PFSK-1 (cell line): ENCODE data around the gene ARHGEF12.

Experiments
- FOXP2 ChIP-seq: optimal IDR thresholded peaks from 2 replicates; pipeline ENCODE3; 2011; ENCODE audit warnings: borderline replicate concordance, control low read depth, inconsistent platforms; ENCODE audit not compliant: insufficient read depth; ENCODE audit errors: extremely low read length, extremely low read depth
- POLR2AphosphoS5 ChIP-seq: IDR thresholded peaks from 2 replicates; pipeline ENCODE4 v1.6.1; 2012; ENCODE audit warnings: low read depth, mild to moderate bottlenecking, control low read depth, low read length, moderate library complexity
- REST ChIP-seq, 2 experiments: IDR thresholded peaks; 2 replicates each; pipeline versions ENCODE4 v1.6.1 to v1.8.0; 2011 to 2012; ENCODE audit warnings: low read depth in 2 of 2, low read length in 2 of 2, control low read depth in 1 of 2, inconsistent platforms in 1 of 2, mild to moderate bottlenecking in 1 of 2, moderate library complexity in 1 of 2; ENCODE audit not compliant: insufficient read depth in 1 of 2
- SIN3A ChIP-seq: IDR thresholded peaks from 2 replicates; pipeline ENCODE4 v1.6.1; 2012; ENCODE audit warnings: mild to moderate bottlenecking, low read length, moderate library complexity, borderline replicate concordance; ENCODE audit not compliant: insufficient read depth
- TAF1 ChIP-seq: IDR thresholded peaks from 2 replicates; pipeline ENCODE4 v1.6.1; 2012; ENCODE audit warnings: low read length, control low read depth, borderline replicate concordance; ENCODE audit not compliant: insufficient read depth

Gene ARHGEF12

DNA sequence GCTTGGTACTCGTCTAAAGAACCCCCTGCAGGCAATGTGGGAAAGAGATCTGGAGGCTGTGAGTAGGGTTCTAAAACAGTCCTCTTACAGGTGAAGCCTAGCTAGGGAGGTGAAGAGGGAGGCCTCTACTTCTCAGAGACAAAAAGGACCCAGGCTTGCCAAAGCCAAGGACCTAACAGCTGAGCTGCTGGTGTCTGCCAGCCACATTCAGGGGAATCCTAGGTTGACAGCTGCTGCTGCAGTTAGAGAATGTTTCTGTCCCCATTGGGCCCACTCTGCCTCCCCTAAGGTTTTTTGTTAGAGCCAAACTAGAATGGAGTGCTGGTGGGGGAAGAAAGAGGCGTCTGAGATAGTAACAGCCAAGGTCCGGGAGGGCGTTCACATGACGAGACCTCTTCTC lies 37.8 kb upstream of the ARHGEF12 start:
- no peak for TF ChIP-seq FOXP2
- TF ChIP-seq REST (IDR thresholded peaks at IDR 0.05; ENCODE audit: insufficient read depth in 1 of 2, low read depth in 2 of 2, low read length in 2 of 2), result no peak
- no peak for TF ChIP-seq TAF1
- TF ChIP-seq SIN3A, result no peak
- TF ChIP-seq POLR2AphosphoS5, result no peak

DNA sequence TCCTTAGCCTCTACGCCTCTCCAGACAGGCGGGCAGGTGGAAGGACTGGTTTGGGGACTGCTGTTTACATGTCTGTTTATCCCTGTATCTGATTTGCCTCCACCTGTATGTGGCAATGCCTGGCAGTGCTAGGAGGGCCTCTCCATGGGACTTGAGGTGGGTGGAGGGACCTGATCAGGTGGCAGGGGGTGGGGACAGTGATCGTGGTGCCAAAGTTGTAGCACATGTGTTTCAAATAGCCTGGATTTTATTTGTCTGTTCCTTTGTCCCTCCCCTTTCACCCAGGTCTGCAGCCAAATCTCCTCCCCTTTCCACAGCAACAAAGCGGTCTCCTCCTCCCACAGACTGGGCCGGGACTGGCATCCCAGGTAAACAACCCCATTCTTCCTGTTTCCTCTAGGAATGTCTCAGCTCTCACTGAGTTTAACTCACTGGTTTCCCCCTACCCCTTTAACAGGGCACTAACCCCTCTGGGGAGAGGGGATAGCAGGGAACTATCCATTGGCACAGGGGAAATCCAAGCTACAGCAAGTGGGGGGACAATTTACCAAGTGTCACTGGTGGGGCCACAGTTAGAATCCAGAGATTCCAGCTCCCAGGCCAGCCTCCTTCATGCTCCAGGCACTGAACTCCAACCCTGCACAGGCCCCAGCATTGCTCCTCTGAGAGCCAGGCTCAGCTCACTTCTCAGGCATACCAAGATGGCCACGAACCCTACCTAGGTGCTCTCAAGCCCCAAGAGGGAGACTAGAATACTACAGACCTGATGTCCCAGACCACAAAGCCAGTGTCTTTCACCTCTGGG lies 34.0 kb upstream of the ARHGEF12 start:
- TF ChIP-seq FOXP2, result no peak
- TF ChIP-seq POLR2AphosphoS5, result no peak
- TF ChIP-seq REST (IDR thresholded peaks at IDR 0.05; ENCODE audit: insufficient read depth in 1 of 2, low read depth in 2 of 2, low read length in 2 of 2), result no peak
- TF ChIP-seq TAF1, result no peak
- no peak for TF ChIP-seq SIN3A

DNA sequence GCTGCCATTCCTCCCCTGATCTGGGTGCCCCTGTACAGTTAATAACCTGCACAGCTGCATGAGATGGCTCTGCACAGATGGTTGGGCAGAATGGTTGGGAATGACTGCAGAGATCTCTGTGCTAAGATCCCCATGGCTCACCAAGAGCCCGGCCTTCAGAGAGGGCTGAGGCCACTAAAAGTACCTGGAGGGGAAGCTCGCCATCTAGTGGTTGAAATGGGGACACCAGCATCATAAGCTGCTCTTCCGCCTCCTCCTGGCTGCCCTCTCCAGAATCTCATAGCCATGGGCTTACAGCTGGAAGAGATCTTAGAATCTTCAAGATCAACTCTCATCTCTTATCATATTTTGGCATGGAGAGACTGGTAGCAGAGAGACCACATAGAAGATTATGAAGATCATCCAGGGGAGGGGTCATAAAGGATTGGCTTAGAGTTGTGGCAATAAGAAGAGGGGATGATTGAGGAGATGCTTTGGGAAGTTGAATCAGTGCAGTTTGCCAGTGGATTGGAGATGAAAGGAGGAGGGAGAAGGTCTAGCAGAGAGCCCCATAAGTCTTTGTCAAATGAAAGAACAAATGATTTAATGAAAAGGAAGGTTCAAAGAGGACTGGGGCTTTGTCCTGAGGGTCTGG lies 33.1 kb upstream of the ARHGEF12 start:
- TF ChIP-seq SIN3A (no peak), TAF1 (no peak), FOXP2 (no peak), REST (IDR thresholded peaks at IDR 0.05; ENCODE audit: insufficient read depth in 1 of 2, low read depth in 2 of 2, low read length in 2 of 2) (no peak), POLR2AphosphoS5 (no peak)

GRCh38 chr11:120304526-120304925 lies 31.7 kb upstream of the ARHGEF12 start:
- TF ChIP-seq POLR2AphosphoS5, result no peak
- no peak for TF ChIP-seq FOXP2
- no peak for TF ChIP-seq SIN3A
- TF ChIP-seq REST (IDR thresholded peaks at IDR 0.05; ENCODE audit: insufficient read depth in 1 of 2, low read depth in 2 of 2, low read length in 2 of 2), result no peak

- no peak for TF ChIP-seq REST (IDR thresholded peaks at IDR 0.05; ENCODE audit: insufficient read depth in 1 of 2, low read depth in 2 of 2, low read length in 2 of 2)
- no peak for TF ChIP-seq SIN3A
- TF ChIP-seq FOXP2, result no peak
- TF ChIP-seq POLR2AphosphoS5, result no peak
- no peak for TF ChIP-seq TAF1
Observed at GRCh38 chr11:120305286-120305685, 30.9 kb upstream of the ARHGEF12 start.
